RPMI8226 (cell line): ENCODE results near the gene ACYP2.
"Not testable (repeated sequence)": the region's sequence is repeated elsewhere in the genome, so short reads cannot be mapped to it uniquely, and the experiment has no call there.

Source experiments
- DNase-seq: peaks from one replicate; pipeline ENCODE4 v3.0.0-alpha.2; 2015

The ACYP2 gene

DNA sequence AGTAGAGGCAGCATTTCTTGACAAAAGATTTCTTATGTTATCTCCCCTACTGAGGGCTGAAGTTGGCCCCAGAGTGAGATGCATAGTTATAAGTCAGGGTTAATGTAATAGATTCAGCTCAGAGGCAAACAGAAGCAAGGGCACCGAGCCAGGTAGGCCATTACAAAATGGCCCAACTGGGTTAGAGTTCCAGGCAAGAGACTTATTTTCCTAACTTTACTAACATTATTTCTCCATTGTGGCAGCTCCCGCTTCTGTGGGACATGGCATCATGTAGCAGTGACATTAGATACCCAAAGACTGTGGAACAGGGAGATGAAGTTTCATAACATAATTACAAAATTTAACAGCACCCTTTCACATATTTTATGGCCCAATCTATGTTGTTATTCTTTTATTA lies 113.5 kb downstream of the ACYP2 start:
- DNase-seq, result no peak

DNA sequence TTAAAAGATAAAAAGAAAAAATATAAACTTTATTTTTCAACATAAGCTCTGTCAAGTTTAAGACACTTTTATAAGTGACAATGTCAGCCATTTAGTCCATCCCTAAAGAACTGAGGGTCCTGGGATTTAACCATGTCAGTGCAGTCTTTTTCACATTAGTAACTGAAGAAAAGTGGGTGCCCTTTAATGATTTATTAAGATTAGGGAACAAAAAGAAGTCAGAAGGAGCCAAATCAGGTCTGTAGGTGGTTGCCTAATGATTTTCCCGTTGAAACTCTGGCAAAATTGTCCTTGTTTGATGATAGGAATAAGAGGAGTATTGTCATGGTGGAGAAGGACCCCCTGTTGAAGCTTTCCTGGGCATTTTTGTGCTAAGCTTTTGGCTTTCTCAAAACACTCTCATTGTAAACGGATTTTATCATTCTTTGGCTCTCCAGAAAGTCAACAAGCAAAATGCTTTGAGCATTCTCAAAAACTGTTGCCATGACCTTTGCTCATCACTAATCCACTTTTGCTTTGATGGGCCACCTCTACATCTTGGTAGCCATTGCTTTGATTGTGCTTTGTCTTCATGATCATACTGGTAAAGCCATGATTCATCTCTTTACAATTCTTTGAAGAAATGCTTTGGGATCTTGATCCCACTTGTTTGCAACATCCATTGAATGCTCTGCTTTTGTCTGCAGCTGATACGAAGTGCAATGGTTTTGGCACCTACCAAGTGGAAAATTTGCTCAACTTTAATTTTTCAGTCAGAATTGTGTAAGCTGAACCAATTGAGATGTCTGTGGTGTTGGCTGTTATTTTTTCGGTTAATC lies 118.6 kb downstream of the ACYP2 start:
- no peak for DNase-seq

DNA sequence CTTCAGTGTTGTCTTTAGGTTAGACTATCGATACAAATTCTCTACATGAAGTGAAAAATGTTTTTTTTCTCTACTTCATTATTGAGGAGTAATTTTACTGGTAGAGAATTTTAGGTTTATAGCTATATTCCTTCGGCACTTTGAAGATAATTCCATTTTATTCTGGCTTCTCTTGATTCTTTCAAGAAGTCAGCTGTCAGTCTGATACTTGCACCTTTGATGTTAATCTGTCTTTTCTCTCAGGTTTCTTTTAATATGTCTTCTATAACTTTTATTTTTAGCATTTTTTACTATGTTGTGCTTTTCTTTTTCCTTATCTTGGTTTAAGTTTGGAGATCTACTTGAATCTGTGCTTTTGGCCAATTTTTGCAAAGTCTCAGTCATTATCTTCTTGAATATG lies 122.0 kb downstream of the ACYP2 start:
- DNase-seq, result no peak

DNA sequence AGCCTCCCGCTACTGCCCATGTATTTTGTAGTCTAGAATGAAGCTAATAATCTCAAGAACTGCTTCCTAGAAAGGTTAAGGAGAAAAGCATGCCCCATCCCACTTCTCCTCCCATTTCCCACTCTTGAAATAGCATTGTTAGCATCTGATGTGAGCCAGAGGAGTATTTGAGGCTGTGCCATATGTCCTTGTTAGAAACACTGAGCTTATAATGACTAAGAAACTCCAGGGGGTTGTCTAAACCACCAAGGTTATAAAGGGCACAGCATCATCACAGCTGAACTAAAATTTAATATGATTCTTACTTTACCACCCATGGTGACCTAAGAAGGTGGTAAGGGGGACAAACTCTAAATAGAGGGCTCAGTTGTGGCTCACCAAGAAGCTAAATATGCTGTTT lies 124.0 kb downstream of the ACYP2 start:
- DNase-seq, result no peak

DNA sequence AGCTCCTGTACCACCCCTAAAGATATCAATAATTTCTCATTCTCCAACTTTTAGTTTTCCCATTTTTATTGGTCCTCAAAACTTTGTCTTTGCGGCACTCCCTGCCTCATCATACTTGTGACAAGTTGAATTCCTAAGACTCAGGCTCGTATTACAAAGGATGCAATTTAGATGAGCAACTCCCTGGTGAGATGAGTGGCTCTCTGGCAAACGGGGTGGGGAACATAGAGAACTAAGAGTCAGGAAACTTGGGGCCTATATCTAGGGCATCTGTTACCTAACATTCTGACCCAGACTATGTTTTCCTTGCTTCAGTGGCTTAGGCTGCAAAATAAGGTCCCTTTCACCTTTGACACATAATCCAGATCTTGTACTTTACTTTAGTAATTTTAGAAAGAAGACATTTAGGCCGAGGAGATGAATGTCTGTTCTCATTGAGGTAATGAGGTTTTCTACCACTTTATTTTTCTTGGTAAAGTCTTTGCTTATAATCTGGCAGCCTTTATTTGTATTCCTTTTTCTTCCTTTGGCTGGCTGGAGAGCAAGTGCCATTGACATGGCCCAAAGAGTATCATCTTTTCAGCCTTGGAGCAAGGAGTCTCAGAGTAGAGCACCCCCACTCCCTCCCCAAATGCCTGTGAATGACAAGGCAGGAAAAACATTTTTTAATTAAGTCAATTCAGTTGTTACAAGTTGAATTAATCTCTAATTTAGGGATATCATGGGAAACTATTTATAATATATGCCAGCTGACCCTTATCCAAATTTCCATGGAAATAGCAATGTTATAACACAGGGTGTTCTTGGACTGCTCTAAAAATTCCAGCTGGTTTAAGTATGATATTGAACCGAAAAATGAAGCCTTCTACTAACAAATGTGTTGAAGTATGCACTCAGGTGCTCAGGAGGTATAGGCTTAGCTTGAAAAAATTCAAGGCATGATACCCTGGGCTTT lies 125.4 kb downstream of the ACYP2 start:
- no peak for DNase-seq

DNA sequence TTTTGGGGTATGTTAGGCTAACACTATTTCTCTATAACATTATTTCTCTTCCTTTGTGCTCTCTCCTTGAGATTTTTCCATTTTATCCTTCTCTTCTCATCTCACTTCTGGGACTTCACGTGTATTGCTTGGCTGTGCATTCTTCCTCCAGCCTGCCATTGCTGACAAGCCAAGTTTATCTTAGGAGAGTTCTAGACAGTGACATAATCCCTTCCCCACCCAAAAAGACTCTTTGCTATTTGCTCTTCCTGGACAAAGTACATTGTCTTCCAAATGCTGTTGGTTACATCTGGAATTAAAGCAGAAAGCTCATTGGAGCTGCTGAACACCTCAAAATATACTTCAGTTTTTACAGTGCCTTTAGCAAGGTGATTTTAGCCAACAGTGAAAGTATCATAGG lies 131.7 kb downstream of the ACYP2 start:
- no peak for DNase-seq

DNA sequence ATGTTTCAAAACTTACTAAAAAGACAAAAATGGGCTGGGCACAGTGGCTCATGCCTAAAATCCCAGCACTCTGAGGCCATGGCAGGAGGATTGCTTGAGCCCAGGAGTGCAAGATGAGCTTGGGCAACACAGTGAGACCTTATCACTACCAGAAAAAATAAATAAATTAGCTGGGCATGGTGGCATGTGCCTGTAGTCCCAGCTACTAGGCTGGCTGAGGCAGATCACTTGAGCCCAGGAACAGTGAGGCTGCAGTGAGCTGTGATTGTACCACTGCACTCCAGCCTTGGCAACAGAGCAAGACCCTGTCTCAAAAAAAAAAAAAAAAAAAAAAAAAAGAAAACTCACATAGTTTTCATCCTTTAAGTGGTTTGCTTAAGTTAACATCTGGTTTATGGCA lies 134.2 kb downstream of the ACYP2 start:
- no peak for DNase-seq

DNA sequence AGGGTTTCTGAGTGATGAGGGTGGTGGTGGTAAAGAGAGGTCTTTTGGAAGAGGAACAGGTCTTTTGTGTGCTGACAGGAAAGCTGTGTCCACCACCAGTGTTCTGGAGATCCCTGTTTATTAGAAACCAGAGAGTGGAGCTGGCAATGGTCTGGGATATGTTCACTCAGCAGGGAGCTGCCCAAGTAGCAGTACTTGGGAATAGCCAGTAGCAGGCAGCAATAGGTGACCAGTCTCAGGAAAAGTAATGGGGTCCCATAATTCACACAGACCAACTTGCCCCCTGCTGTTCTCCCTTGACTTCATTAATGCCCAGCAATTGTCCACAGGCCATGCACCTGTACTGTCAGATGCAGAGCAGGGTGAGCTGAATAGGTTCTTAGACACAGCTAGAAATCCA lies 138.8 kb downstream of the ACYP2 start:
- DNase-seq, result no peak

DNA sequence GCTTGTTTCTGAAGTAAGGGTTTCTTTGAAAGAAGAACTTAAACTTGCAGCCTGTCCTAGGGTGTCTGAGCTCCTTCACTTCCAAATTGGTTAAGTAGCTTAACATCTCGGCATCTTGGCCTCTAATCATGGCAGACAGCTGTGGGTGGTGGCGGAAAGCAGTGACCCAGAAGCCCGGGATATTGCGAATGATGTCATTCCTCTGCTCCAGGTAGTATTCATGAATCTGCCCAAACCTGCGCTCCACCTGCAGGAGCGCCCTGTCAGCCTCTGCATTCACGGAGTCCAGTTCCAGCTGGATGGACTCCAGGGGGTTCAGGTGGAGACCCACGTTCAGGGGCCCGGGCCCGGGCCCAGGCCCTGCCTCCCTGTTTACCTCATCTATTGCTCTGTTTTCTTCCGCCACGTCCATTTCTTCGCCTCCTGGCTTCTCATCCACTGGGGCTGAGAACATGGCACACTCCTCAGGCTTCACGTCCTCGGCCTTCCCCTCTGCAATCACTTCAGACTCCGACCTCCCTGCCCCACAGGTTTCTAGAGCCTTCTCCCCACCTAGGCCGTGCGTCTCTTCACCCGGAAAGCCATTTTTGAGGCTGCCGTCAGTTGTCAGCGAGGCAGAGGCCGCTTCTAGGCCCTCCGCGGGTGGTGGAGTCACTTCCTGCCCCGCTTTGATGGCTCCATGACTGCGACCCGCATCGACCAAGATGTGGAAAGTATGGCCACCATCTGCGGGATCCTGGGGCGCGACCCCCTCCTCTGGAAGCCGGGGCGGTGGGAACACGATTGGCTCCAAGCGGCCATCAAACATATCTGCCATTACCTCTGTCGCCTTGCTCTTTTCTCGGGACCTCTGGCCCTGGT lies 140.0 kb downstream of the ACYP2 start:
- DNase-seq, result no peak

DNA sequence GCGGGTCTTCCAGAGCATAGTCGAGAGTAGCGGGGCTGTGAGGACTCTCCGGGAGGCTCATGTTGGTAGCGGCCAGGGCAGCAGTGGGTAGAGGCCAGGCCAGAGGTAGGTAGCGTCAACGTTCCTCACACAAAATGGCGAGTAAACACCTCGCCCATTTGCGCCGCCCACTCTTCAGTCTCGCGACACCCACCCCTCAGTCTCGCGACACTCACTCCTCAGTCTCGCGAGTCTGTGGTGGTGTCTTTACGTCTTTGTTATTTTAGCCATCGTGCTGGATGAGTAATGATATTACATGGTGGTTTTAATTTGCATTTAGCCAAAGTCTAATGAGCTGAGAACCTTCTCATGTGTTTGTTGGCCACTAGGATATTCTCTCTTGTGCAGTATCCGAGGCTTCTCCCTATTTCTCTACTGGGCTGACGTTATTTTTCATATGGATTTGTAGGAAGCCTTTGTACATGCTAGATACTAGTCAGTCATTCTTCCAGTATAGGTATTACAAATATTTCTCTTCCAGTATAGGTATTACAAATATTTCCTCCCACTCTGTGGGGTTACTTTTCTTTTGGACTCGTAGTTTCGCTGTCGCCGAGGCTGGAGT lies 140.8 kb downstream of the ACYP2 start, which contains the start of gene TSPYL6:
Gene TSPYL6 (minus strand): TSS at position 139 of the 604 bp plus-strand sequence. CDS start 78 bp downstream, at position 61.
- DNase-seq, result no peak

DNA sequence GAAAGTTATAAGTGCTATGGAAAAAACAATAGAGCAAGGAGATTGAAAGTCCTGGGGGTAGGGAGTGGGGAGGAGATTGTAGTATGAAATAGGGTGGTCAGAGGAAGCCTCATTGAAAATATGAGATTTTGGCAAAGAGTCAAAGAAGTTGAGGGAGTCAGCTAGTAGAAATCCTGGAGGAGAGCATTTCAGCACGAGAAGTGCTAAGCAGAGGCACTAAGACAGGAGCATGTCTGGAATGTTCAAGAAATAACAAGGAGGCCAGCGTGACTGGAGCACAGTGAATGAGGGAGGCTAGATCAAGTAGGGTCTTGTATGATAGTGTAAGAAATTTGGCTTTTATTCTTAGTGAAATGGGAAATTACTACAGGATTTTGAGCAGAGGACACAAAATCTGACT lies 142.8 kb downstream of the ACYP2 start:
- DNase-seq, result no peak

DNA sequence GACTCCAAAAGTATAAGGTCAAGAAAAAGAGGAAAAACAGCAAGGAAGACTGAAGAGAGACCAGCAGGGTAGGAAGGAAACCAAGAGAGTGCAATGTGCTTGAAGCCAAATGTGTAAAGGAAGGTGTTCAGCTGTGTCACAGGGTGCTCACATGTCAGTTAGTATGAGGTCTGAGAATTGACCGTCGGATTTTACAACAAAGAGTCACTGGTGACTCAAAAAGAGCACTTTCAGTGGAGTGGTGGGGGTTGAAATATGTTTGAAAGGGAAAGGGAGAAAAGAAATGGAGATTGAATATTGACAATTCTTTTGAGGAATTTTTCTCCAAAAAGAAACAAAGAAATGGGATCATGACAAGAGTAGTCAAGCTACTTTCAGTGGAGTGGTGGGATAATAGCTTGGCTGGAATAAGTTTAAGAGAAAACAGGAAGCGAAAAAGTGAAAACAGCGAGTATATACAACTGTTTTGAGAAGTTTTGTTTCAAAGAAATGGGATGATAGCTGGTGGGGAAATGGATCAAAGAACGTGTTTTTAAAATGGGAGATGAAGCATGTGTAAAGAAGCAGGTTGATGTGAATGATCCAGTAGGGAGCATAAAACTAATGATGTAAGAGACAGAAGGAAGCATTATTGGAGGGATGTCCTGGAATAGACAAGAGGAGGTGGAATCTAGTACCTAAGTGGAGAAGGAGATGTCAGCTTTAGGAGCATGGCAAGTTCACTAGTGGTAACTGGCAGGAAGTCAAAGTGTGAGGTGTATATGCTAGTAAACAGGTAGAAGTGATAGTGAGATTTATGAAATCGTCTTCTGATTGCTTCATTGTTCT lies 144.2 kb downstream of the ACYP2 start:
- DNase-seq, result no peak

DNA sequence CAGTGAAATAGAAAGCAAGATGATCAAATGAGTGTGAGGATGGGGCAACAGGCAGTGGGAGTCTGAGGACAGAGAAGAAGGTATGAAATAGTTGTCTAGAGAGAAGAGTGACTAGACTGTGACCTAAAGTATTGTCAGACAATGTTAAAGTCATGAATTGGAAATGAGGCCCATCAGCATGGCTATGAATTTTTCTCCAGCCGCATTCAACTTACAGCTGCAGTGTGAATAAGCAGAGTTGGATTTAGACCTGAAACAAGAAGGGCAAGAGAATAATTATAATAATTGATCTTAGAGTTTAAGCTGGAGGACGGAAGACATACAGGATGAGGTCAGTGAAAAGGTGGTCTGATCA lies 144.8 kb downstream of the ACYP2 start:
- no peak for DNase-seq

DNA sequence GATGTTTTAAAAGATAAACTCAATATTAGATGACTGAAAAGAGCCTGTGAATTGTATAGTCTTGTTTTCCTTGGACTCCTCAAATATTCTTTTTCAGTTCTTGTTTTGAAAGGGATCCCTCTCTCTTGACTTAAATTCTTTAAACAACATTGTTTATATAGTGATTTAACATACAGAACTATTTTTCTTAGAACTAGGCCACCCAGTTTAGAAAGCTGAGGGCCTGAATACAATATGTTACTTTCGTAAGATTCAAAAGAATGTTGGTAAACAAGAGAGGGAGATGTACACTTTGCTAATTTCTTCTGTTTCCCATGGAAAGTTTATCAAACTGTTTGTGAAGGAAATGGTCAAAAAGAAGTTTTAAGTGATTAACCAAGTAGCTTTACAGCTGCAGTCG lies 146.1 kb downstream of the ACYP2 start:
- DNase-seq, result no peak

DNA sequence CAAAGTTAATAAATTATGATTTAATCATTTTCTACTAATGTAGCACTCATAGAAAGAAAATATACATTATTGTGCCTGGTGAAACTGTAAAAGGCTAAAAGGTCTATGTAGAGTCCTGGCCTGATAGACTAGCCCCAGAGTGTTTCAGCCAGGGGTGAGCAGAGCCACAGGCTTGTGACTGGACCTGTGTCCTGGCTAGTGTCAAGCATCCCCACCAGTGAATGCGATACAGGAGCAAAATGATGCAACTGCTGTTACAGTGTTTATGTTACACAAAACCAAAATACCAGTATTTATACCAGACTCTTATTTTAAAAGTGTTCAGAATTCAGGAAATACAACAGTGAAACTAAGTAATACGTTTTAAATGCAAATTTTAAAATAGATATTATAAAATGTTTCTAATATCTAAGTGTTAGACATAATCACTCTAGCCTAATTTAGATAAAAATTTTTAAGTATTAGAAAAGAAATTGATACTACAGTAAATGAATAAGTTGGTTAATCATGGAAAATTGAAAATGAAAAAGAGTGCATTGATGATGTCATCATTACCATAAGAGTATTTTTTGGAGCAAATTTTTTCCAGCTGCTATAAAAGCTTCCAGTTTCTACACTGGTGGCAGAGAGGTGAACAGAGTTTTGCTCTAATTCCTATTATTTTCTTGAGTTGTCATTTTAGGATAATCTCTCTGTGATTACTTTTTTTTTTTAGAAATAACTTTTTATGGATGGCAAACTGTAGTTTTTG lies 146.8 kb downstream of the ACYP2 start:
- no peak for DNase-seq

DNA sequence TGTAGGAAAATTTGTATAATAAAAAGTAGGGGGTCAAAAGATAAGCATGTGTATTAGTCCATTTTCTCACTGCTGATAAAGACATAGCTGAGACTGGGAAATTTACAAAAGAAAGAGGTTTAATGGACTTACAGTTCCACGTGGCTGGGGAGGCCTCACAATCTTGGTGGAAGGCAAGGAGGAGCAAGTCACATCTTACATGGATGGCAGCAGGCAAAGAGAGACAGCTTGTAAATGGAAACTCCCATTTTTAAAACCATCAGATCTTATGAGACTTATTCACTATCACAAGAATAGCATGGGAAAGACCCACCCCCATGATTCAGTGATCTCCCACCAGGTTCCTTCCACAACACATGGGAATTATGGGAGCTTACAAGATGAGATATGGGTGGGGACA lies 149.7 kb downstream of the ACYP2 start:
- DNase-seq, result not testable (repeated sequence)

DNA sequence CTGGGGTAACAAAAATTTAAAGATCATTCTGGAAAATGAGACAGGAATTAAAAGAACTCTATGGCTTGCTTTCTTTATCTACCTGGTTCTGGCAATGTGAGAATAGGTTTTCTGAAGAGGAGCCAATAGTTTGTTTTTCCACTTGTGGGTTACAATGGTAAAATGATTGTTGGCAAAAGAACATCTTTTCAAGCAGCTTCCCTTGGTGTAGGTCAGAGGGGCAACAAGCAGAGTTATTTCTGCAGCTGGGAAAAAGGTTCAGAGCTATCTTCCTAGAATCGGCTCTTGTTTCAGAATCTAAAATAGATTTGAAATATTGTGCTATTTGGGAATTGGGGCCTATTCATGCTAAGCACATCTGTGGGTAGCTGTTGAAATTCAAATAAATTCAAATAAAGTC lies 152.2 kb downstream of the ACYP2 start:
- DNase-seq, result no peak

DNA sequence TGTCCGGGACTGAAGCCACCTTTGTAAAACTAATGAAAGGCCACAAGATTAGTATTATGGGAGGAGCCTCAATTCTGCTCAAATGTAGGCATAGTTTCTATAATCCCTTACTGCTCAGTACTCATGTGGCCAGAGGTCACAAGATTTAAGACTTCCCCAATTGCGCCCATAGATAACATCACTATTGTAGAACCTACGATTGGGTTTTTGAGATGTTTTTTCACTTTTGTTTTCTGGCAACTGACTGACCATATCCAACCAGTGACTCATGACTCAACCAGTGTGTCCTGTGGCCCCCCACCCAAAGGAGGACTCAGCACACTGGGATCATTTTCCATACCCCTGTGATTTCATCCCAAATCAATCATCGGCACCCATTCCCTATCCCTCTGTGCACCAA lies 155.8 kb downstream of the ACYP2 start:
- DNase-seq, result no peak

DNA sequence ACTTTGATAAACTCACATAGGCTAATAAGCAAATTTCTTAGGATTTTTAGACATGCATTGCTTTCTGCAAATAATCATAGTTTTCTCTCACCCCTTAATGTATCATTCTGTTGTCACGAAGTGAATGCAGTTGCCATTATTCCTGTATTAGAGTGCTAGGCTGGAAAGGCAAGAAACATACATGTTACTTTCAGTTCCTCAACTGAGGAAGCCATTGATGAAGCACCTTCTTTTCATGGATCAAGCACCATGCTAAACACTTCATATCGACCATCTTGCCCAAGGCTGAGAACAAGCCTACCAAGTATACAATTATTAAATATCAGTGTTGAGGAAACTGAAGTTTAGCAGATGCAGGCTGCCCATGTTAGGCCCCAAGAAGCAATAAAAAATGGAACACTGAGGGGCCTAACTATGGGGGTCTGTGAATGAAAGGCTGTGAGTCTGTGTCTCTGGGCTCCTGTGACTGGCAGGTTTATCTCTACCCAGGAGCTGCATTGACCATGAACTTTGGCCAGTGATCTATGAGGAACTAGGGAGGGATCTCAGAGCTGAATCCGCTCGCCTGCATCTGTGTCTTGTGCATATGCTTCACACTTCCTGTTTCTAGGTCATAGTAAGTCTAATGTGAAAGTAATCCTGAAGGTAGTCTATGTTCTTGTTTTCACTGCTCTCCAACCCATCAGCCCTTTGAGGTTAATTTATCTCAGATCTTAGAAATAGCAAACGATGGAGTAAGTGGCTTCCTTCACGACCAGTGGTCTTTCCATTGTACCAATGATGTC lies 156.6 kb downstream of the ACYP2 start:
- DNase-seq, result no peak

DNA sequence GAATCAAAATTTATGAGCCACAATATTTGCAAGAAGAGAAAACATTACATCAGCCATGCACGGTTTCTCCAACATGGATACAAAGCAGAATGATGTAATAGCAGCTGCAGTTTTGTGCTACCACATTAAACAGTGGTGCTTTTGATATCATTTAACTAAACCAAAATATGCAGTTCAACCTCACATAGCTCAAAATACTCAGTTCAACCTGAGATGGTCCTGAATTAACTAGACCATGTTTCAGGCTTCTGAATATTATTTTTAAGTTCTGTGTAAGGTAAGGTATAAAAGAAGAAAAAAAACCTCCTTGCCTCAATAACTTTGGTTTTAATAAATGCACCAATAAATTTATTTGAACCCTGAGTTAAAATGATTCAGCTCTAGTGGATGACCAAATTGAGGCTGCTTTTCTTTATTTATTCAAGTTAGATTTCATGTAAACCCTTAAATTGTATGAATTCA lies 159.4 kb downstream of the ACYP2 start:
- no peak for DNase-seq
